Mucosa of rectum (tissue), 2 donors: ENCODE measurements around the gene TBC1D22A.
A peak's percentile ranks its signal among the peaks of the same experiment; 100 is the strongest.
"Not testable (repeated sequence)": the region's sequence is repeated elsewhere in the genome, so short reads cannot be mapped to it uniquely, and the experiment has no call there.

ENCODE experiments used
- H3K27ac ChIP-seq, 2 donors: one replicate each; pipeline ENCODE4 v1.7.0; 2013; ENCODE audit warnings: inconsistent platforms in 2 of 2, low read depth in 2 of 2, low read length in 2 of 2
- H3K27me3 ChIP-seq, 2 donors: one replicate each; pipeline ENCODE4 v1.7.0; 2013; ENCODE audit warnings: low read length in 2 of 2; ENCODE audit not compliant: control insufficient read depth in 2 of 2, insufficient read depth in 2 of 2
- H3K36me3 ChIP-seq, 2 donors: one replicate each; pipeline ENCODE4 v1.7.0; 2013; ENCODE audit warnings: low read length in 2 of 2; ENCODE audit not compliant: control insufficient read depth in 2 of 2, insufficient read depth in 2 of 2
- H3K4me1 ChIP-seq, 2 donors: one replicate each; pipeline ENCODE4 v1.7.0; 2013; ENCODE audit warnings: low read length in 2 of 2, mild to moderate bottlenecking in 1 of 2; ENCODE audit not compliant: control insufficient read depth in 2 of 2, insufficient read depth in 2 of 2
- H3K4me3 ChIP-seq, 2 donors: one replicate each; pipeline ENCODE4 v1.7.0; 2013; ENCODE audit warnings: low read length in 2 of 2
- H3K9ac ChIP-seq, 2 donors: one replicate each; pipeline ENCODE4 v1.7.0; 2013; ENCODE audit warnings: low read length in 2 of 2, low read depth in 1 of 2, mild to moderate bottlenecking in 1 of 2
- H3K9me3 ChIP-seq, 2 donors: one replicate each; pipeline ENCODE4 v1.7.0; 2013; ENCODE audit warnings: low read length in 2 of 2; ENCODE audit not compliant: control insufficient read depth in 2 of 2
- donor health status: healthy.
- donor health status: Normal muscosa, but diverticular disease.

TBC1D22A gene

DNA sequence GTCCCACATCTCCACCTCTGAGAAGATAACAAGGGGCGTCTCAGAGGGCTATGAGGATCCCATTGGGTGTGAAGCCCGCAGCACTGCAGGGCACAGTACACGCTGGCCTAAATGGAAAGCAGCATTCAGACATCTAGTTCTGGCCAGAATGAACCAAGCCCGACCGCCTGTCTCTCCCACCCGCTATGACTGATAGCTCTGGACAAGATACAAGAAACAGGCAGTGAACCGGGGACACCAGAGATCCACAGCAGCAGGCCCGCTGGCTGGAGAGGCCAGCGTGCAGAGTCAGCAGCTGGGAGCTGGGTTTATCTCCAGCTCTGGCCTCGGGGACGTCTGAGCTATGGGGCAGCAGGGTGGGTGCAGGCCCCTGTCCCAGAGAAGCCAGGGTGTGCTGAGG, 34.0 kb upstream of the TBC1D22A start:
- Histone ChIP-seq H3K4me1 (peaks cover 27 to 31% of the 10 kb centered on the region in 2 donors), H3K4me3 (no peak overlapping the region), H3K9ac (no peak overlapping the region), H3K27ac (no peak overlapping the region), H3K9me3 (no peaks in the 10 kb centered on the region), H3K27me3 (no peaks in the 10 kb centered on the region), H3K36me3 (peaks cover 15 to 23% of the 10 kb centered on the region in 2 donors)

DNA sequence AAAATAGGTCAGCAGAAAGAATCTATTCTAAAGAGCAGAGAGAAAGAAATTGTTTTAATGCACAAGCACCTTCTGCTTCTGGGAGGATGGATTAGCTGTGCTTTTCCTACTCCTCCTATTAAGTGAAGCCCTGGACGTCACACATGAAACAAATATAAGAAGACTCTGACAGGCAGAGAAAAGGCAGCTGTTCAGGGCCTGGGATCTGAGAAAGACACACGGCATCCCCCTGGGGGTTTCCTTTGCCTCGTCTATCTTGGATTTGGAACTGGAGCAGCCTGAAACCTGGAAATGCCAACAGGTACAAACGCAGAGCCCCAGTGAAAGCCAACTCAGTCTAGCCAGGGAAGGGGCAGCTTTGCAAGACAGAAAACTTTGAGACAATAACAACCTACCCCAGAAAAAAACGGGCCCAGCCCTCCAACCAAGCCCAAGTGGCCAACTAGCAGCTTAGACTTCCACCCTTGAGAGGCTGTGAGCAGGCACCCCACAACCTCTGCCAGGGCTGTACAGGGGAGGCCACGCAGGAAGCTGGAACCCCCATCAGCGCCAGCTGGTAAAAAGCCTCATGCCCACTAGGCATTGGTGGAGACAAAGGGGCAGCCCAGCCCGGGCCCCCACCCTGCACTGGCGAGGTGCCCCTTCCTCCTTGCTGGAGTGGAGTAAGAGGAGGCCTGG, 31.7 kb upstream of the TBC1D22A start:
- no peaks in the 10 kb centered on the region for H3K9me3 ChIP-seq
- no peak overlapping the region for H3K4me3 ChIP-seq
- H3K27ac ChIP-seq, result peak overlapping the region; percentile 44 to 61
- H3K36me3 ChIP-seq, result peaks cover 7 to 15% of the 10 kb centered on the region in 2 donors
- H3K27me3 ChIP-seq, result no peaks in the 10 kb centered on the region
- H3K9ac ChIP-seq, result peak overlapping the region in 1 of 2 donors; percentile 37
- peaks cover 42% of the 10 kb centered on the region in 2 donors for H3K4me1 ChIP-seq

- peaks cover 4 to 13% of the 10 kb centered on the region in 2 donors for H3K36me3 ChIP-seq
- peaks cover 45% of the 10 kb centered on the region in 2 donors for H3K4me1 ChIP-seq
- no peaks in the 10 kb centered on the region for H3K27me3 ChIP-seq
- H3K9ac ChIP-seq, result peak overlapping the region in 1 of 2 donors; percentile 52
- no peak overlapping the region for H3K4me3 ChIP-seq
- H3K27ac ChIP-seq, result peak overlapping the region; percentile 44 to 61
- no peaks in the 10 kb centered on the region for H3K9me3 ChIP-seq
Measured at GRCh38 chr22:46731246-46732040, 31.0 kb upstream of the TBC1D22A start.

GRCh38 chr22:46732041-46732379, 30.4 kb upstream of the TBC1D22A start:
- Histone ChIP-seq H3K9me3 (no peaks in the 10 kb centered on the region), H3K9ac (peak overlapping the region in 1 of 2 donors; percentile 52), H3K36me3 (peaks cover 4 to 13% of the 10 kb centered on the region in 2 donors), H3K27me3 (no peaks in the 10 kb centered on the region), H3K27ac (peak overlapping the region; percentile 44 to 61), H3K4me3 (no peak overlapping the region), H3K4me1 (peaks cover 46 to 49% of the 10 kb centered on the region in 2 donors)

DNA sequence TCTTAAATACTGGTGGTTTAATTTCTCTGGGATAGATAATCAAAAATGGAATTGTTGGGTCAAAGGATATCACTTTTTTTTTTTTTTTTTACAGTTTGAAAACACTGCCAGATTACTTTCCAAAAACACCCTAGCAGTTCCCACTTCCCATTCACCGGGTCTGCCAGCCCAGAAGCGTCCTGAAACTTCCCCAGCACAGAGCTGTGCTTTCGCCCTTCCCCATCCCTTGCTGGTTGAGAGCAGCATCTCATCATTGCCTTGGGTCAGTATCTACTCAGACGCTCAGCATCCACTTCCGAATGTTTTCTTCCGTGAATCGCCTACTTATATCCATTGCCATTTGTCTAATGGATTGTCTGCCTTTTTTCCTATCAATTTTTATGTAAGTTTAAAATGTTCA, 29.9 kb upstream of the TBC1D22A start:
- Histone ChIP-seq H3K36me3 (peaks cover 4 to 13% of the 10 kb centered on the region in 2 donors), H3K9me3 (no peaks in the 10 kb centered on the region), H3K27ac (no peak overlapping the region), H3K27me3 (no peaks in the 10 kb centered on the region), H3K9ac (no peak overlapping the region), H3K4me1 (peaks cover 45 to 49% of the 10 kb centered on the region in 2 donors), H3K4me3 (no peak overlapping the region)

DNA sequence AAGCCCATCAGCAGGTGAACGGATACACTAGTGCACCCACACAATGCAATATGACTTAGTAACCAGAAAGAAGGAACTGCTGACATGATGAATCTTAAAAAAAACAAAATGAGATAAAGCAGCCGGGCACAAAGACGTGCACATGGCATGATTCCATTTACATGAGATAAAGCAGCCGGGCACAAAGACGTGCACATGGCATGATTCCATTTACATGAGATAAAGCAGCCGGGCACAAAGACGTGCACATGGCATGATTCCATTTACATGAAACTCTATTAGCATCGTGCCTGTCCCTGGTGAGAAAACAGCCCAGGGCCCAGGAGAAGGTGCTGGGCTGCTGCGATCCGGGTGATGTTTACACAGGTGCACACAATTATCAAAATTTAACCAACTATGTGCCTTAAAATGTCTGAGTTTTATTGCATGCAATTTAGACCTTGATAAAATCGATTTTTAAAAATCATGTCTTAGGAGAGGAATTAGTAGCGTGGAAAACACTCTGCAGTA, 28.2 kb upstream of the TBC1D22A start:
- H3K9ac ChIP-seq, H3K4me3 ChIP-seq: not testable (repeated sequence)
- H3K4me1 ChIP-seq, result peaks cover 51 to 53% of the 10 kb centered on the region in 2 donors

DNA sequence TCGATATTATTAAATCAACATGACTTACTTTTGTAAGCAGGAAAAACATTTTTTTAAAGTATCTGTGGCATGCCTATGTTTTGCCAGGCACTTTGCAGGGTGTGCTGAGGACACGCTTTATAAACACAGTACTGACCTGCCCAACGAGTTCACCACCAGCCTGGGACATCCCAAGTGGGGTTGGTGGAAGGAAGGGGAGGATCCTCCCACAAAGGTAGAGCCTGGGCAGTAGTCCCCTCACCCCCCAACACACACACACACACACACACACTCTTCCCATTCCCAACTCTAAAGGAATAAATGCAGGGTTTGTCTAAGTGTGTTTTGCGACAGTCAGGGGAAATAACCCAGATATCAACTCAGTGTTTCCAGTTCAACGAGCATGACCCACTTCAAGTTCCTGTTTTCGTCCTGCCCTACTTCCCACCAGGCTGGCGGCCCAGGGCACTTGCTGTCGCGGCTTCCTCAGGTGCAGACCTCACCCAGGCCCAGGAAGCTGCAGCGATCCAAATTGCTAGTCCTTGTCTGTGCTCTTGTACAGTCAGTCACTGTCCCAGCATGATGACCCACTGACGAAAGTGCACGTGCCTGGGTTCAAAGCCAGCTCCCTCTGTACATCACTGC, 27.5 kb upstream of the TBC1D22A start:
- H3K27ac ChIP-seq, result peak overlapping the region; percentile 8 to 69
- peaks cover 0 to 2% of the 10 kb centered on the region in 2 donors for H3K36me3 ChIP-seq
- peak overlapping the region in 1 of 2 donors; percentile 28 for H3K9ac ChIP-seq
- H3K4me3 ChIP-seq, result peak overlapping the region; percentile 10 to 78
- no peaks in the 10 kb centered on the region for H3K27me3 ChIP-seq
- peaks cover 57 to 58% of the 10 kb centered on the region in 2 donors for H3K4me1 ChIP-seq
- no peaks in the 10 kb centered on the region for H3K9me3 ChIP-seq

More for the DNA sequence above, 28.2 kb upstream of the TBC1D22A start:
- not testable (repeated sequence) for H3K9me3 ChIP-seq, H3K36me3 ChIP-seq, H3K27me3 ChIP-seq
- peak overlapping the region in 1 of 2 donors; percentile 6 for H3K27ac ChIP-seq

GRCh38 chr22:46735747-46736608, 26.5 kb upstream of the TBC1D22A start:
- H3K27ac ChIP-seq, result peak overlapping the region; percentile 28 to 83
- peak overlapping the region; percentile 26 to 77 for H3K9ac ChIP-seq
- peak overlapping the region; percentile 75 to 78 for H3K4me3 ChIP-seq
- no peaks in the 10 kb centered on the region for H3K27me3 ChIP-seq
- peaks cover 0 to 2% of the 10 kb centered on the region in 2 donors for H3K36me3 ChIP-seq
- no peaks in the 10 kb centered on the region for H3K9me3 ChIP-seq
- H3K4me1 ChIP-seq, result peaks cover 57 to 63% of the 10 kb centered on the region in 2 donors

DNA sequence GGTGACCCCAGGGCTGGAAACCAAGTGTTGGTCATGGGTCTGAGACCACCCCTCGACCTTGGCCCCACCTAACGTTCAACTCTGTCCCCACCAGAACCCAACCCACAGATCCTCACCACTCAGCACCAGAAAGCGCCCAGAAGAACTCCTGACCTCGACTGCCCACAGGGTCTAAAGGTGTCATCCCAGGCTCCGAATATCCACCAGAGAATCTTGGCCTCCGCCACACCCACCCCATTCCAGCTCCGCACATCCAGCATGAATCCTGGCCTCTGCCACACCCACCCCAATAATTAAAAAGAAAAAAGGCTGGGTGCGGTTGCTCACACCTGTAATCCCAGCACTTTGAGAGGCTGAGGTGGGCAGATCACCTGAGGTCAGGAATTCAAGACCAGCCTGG, 25.7 kb upstream of the TBC1D22A start:
- Histone ChIP-seq H3K9me3 (no peaks in the 10 kb centered on the region), H3K27ac (peak overlapping the region; percentile 70 to 83), H3K4me3 (peak overlapping the region; percentile 75 to 78), H3K4me1 (peaks cover 55 to 63% of the 10 kb centered on the region in 2 donors), H3K9ac (peak overlapping the region; percentile 5 to 77), H3K27me3 (no peaks in the 10 kb centered on the region), H3K36me3 (no peaks in the 10 kb centered on the region)
